Measurements from ENCODE around the gene CNTNAP5.

Gene CNTNAP5

DNA sequence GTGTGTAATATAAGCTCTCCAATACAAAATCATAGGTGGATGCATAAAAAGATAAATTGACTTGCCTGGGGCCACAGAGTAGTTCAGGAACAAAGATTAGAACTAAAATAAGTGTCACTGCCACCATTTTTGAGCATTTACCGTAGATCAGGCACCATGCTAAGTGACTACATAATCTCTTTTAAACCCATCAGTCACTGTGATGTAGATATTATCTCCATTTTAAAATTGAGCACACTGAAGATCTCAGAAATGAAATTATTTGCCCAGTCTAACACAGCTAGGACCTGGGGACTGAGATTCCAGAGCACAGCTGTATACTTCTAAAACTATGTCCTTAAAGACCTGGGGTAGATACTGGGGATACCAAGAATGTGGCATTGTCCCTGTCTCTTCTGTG, 737.3 kb downstream of the CNTNAP5 start:
- Histone ChIP-seq H3K36me3 (replicated peaks) (no peaks in the 10 kb centered on the region), H3K27ac (no peak overlapping the region), H3K4me3 (ENCODE audit: low read depth, low read length) (no peak overlapping the region), H3K27me3 (replicated peaks) (no peaks in the 10 kb centered on the region)
- in situ Hi-C loops (cut with HindIII; ENCODE audit: low pct_ligation_motif_present, low sequenced_read_pairs) = no loop called here
- TF ChIP-seq, protein P1, sequence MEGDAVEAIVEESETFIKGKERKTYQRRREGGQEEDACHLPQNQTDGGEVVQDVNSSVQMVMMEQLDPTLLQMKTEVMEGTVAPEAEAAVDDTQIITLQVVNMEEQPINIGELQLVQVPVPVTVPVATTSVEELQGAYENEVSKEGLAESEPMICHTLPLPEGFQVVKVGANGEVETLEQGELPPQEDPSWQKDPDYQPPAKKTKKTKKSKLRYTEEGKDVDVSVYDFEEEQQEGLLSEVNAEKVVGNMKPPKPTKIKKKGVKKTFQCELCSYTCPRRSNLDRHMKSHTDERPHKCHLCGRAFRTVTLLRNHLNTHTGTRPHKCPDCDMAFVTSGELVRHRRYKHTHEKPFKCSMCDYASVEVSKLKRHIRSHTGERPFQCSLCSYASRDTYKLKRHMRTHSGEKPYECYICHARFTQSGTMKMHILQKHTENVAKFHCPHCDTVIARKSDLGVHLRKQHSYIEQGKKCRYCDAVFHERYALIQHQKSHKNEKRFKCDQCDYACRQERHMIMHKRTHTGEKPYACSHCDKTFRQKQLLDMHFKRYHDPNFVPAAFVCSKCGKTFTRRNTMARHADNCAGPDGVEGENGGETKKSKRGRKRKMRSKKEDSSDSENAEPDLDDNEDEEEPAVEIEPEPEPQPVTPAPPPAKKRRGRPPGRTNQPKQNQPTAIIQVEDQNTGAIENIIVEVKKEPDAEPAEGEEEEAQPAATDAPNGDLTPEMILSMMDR (IDR thresholded peaks at IDR 0.05; ENCODE audit: low read depth, low read length, missing control alignments) = no peak
- no peak for DNase-seq

DNA sequence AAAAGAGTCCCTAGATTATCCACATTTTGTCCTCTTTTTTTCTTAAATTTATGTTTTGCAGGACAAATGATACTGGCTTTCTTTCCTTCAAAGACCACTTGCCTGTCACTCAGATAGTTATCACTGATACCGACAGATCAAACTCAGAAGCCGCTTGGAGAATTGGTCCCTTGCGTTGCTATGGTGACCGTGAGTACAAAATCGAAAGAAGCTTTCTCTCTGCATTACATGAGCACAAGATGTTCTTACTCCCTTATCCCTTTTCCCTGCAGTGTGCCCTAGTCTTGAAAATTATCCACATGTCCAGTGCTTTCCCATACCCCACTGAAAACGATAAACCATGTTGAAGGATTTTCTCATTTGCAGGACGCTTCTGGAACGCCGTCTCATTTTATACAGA, 738.5 kb downstream of the CNTNAP5 start:
- no peaks in the 10 kb centered on the region for H3K27me3 ChIP-seq (replicated peaks)
- no peak overlapping the region for H3K4me3 ChIP-seq (ENCODE audit: low read depth, low read length)
- TF ChIP-seq, protein P1 (IDR thresholded peaks at IDR 0.05; ENCODE audit: low read depth, low read length, missing control alignments) = no peak
- no peak overlapping the region for H3K27ac ChIP-seq
- in situ Hi-C loops (cut with HindIII; ENCODE audit: low pct_ligation_motif_present, low sequenced_read_pairs) = no loop called here
- no peak for DNase-seq
- no peaks in the 10 kb centered on the region for H3K36me3 ChIP-seq (replicated peaks)

DNA sequence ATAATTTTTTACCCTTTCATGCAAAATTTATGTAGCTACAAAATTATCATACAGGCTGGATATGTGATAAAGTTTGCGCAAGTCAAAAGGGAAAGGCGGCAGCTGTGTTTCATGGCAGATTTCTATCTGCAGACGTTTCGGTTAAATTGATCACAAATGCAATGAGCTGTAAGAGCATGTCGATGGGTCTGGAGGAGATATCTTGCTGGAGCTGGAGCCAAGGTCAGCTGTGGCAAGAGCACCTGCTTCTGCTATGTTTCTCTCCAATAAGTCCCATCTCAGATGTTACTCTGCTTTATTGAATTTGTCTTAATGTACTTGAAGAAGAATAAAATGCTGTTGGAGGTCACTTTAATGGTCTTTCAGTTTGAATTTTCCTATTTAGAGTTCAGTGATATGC, 749.7 kb downstream of the CNTNAP5 start:
- TF ChIP-seq, protein P1 (IDR thresholded peaks at IDR 0.05; ENCODE audit: low read depth, low read length, missing control alignments) = no peak
- in situ Hi-C loops (cut with HindIII; ENCODE audit: low pct_ligation_motif_present, low sequenced_read_pairs) = no loop called here
- Histone ChIP-seq H3K27ac (no peak overlapping the region), H3K4me3 (ENCODE audit: low read depth, low read length) (no peak overlapping the region), H3K36me3 (replicated peaks) (no peaks in the 10 kb centered on the region), H3K27me3 (replicated peaks) (no peaks in the 10 kb centered on the region)
- DNase-seq = no peak

DNA sequence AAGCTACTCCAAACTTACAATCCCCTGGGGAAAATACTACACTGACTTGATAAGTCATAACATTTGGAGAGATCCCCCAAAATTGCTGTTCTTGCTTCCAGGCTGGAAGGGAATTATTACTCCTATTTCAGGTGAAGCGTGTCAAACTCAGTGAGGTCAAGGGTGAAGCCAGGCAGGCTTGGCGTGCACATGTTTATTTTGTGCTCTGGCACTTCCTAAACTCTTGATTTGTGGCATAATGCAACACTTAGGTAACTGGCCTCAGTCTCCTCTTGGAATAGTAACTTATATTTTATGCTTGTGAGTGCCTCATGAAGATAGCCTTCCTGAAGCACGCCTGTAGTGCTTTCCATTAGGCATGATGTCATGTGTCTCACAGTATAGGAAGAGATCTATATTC, 751.2 kb downstream of the CNTNAP5 start:
- no peak overlapping the region for H3K27ac ChIP-seq
- no peak for DNase-seq
- H3K27me3 ChIP-seq (replicated peaks) = no peaks in the 10 kb centered on the region
- H3K36me3 ChIP-seq (replicated peaks) = no peaks in the 10 kb centered on the region
- TF ChIP-seq, protein P1 (IDR thresholded peaks at IDR 0.05; ENCODE audit: low read depth, low read length, missing control alignments) = no peak
- in situ Hi-C loops (cut with HindIII; ENCODE audit: low pct_ligation_motif_present, low sequenced_read_pairs) = no loop called here
- H3K4me3 ChIP-seq (ENCODE audit: low read depth, low read length) = no peak overlapping the region

DNA sequence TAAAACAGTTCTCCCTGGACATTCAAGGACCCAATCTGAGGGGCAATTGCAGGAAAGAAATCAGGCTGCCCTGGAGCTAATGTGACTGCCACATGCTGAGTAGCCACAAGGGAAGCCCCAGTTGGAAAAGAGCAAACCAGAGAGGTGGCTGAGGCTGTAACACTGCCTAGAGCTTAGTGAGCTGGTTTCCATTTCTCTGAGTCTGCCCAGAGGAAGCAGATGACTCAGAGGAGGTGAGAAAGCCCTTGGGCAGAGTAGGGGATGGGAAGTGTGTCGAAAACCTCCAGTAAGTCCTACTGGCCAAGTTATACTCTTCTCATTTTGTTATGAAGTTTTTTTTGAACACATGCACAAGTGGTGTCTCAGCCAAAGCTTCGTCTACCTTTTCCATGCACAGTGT, 753.0 kb downstream of the CNTNAP5 start:
- TF ChIP-seq, protein P1 (IDR thresholded peaks at IDR 0.05; ENCODE audit: low read depth, low read length, missing control alignments) = no peak
- Histone ChIP-seq H3K36me3 (replicated peaks) (no peaks in the 10 kb centered on the region), H3K27ac (no peak overlapping the region), H3K27me3 (replicated peaks) (no peaks in the 10 kb centered on the region), H3K4me3 (ENCODE audit: low read depth, low read length) (no peak overlapping the region)
- in situ Hi-C loops (cut with HindIII; ENCODE audit: low pct_ligation_motif_present, low sequenced_read_pairs) = no loop called here
- DNase-seq = no peak

DNA sequence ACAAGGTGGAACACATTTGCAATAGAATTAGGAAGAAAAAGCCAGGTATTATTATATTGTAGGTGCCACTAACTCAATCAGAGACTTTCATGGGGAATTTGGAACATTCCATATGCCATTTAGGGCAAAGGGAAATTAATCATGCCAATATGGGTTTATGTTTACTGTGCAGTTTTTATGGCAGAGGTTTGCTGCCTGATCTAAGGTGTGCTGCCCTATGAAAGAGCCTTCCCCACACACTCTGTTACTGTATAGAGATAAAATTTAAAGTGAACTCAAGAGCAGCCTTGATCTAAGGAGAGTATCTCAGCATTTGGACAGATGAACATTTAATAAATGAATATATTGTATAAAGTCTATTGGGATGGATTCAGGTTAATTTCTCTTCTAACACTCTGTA, 771.6 kb downstream of the CNTNAP5 start:
- in situ Hi-C loops (cut with HindIII; ENCODE audit: low pct_ligation_motif_present, low sequenced_read_pairs) = no loop called here
- H3K36me3 ChIP-seq (replicated peaks) = no peaks in the 10 kb centered on the region
- TF ChIP-seq, protein P1 (IDR thresholded peaks at IDR 0.05; ENCODE audit: low read depth, low read length, missing control alignments) = no peak
- no peak for DNase-seq
- no peak overlapping the region for H3K4me3 ChIP-seq (ENCODE audit: low read depth, low read length)
- no peaks in the 10 kb centered on the region for H3K27me3 ChIP-seq (replicated peaks)
- no peak overlapping the region for H3K27ac ChIP-seq

All from brain microvascular endothelial cell (primary cell).